Naive B cell (primary cell): ENCODE results near the gene SEC11A. TPM values are rescaled to one million over a fixed set of nuclear protein-coding genes. Genes with fewer than 3 reads are reported as not detected.
A peak's percentile ranks its signal among the peaks of the same experiment; 100 is the strongest.
"Not testable (repeated sequence)": the region's sequence is repeated elsewhere in the genome, so short reads cannot be mapped to it uniquely, and the experiment has no call there.

Source experiments
- ATAC-seq, 2 donors: fragments of 150-1000 bp; cut with Tn5 transposase; 2 replicates each; pipeline ENCODE4 v1.10.0; 2021; ENCODE audit warnings: low read depth in 2 of 2, mild to moderate bottlenecking in 2 of 2, moderate library complexity in 2 of 2
- DNase-seq: peaks from one replicate; pipeline ENCODE4 v3.0.0; 2022
- H3K27ac Mint-ChIP-seq, 6 donors: one replicate each; pipeline ENCODE4 v1.8.0; 2020 to 2022; ENCODE audit warnings: mild to moderate bottlenecking in 6 of 6, mixed read lengths in 6 of 6, moderate library complexity in 5 of 6, inconsistent platforms in 2 of 6
- H3K27me3 Mint-ChIP-seq, 3 donors: one replicate each; pipeline ENCODE4 v1.8.0; 2021 to 2022; ENCODE audit warnings: mixed read lengths in 3 of 3, mild to moderate bottlenecking in 1 of 3
- H3K36me3 Mint-ChIP-seq, 2 donors: one replicate each; pipeline ENCODE4 v1.8.0; 2020 to 2022; ENCODE audit warnings: mixed read lengths in 2 of 2, inconsistent platforms in 1 of 2, mild to moderate bottlenecking in 1 of 2
- H3K4me1 Mint-ChIP-seq, 3 donors: one replicate each; pipeline ENCODE4 v1.8.0; 2020 to 2022; ENCODE audit warnings: mixed read lengths in 3 of 3, inconsistent platforms in 1 of 3, mild to moderate bottlenecking in 1 of 3, moderate library complexity in 1 of 3
- H3K4me3 Mint-ChIP-seq, 8 donors: one replicate each; pipeline ENCODE4 v1.8.0; 2020 to 2022; ENCODE audit warnings: mild to moderate bottlenecking in 8 of 8, mixed read lengths in 8 of 8, moderate library complexity in 8 of 8, inconsistent platforms in 2 of 8
- H3K9me3 Mint-ChIP-seq, 7 donors: one replicate each; pipeline ENCODE4 v1.8.0; 2020 to 2022; ENCODE audit warnings: mixed read lengths in 7 of 7, mild to moderate bottlenecking in 5 of 7, inconsistent platforms in 2 of 7, moderate library complexity in 1 of 7
- polyA plus RNA-seq, 6 donors: library from polyadenylated mRNA; unstranded; fragments of 300-500 nt; fragmentation: Illumina TruSeq; gene quantifications; one replicate each; pipeline ENCODE4 v1.2.3, GENCODE V29; 2021; ENCODE audit warnings: low read depth in 6 of 6

SEC11A gene
- polyA plus RNA-seq, 6 donors from 2014 or later = 107 to 142 (median 130) TPM

GRCh38 chr15:84751721-84752120 is 35.8 kb upstream of the SEC11A start:
- not testable (repeated sequence) for ATAC-seq, DNase-seq

GRCh38 chr15:84750583-84751092 is 34.7 kb upstream of the SEC11A start:
- DNase-seq = peak; percentile 73
- peaks cover 53 to 73% (median 72%) of the 10 kb centered on the region in 3 donors for H3K4me1 Mint-ChIP-seq

More at GRCh38 chr15:84751721-84752120, 35.8 kb upstream of the SEC11A start:
- peak overlapping the region in 3 of 6 donors; percentile 52 to 79 (median 75) for H3K27ac Mint-ChIP-seq
- H3K27me3 Mint-ChIP-seq, H3K9me3 Mint-ChIP-seq, H3K36me3 Mint-ChIP-seq: not testable (repeated sequence)
- peaks cover 57 to 75% (median 75%) of the 10 kb centered on the region in 3 donors for H3K4me1 Mint-ChIP-seq
- peak overlapping the region in 4 of 8 donors; percentile 2 to 82 (median 40) for H3K4me3 Mint-ChIP-seq

GRCh38 chr15:84749111-84749991 is 33.4 kb upstream of the SEC11A start:
- Mint-ChIP-seq H3K4me3 (peak overlapping the region; percentile 82 to 97 (median 93)), H3K27me3 (no peaks in the 10 kb centered on the region), H3K27ac (peak overlapping the region; percentile 71 to 97 (median 90)), H3K4me1 (peaks cover 56 to 76% (median 74%) of the 10 kb centered on the region in 3 donors), H3K36me3 (peaks cover 0 to 8% of the 10 kb centered on the region in 2 donors), H3K9me3 (no peaks in the 10 kb centered on the region)
- peak; percentile 26 for DNase-seq
- ATAC-seq = peak in 1 of 2 donors; percentile 13

More at GRCh38 chr15:84750583-84751092, 34.7 kb upstream of the SEC11A start:
- H3K27me3 Mint-ChIP-seq = no peaks in the 10 kb centered on the region
- H3K4me3 Mint-ChIP-seq = peak overlapping the region; percentile 82 to 96 (median 92)
- ATAC-seq = peak; percentile 31 to 39
- peak overlapping the region; percentile 51 to 97 (median 87) for H3K27ac Mint-ChIP-seq
- no peaks in the 10 kb centered on the region for H3K9me3 Mint-ChIP-seq
- peaks cover 0 to 8% of the 10 kb centered on the region in 2 donors for H3K36me3 Mint-ChIP-seq

- Mint-ChIP-seq H3K36me3 (peaks cover 0 to 8% of the 10 kb centered on the region in 2 donors), H3K9me3 (no peaks in the 10 kb centered on the region), H3K27ac (peak within 1 kb of the TSS; percentile 94 to 100 (median 97)), H3K4me1 (peaks cover 56 to 72% (median 70%) of the 10 kb centered on the region in 3 donors), H3K4me3 (peak within 1 kb of the TSS; percentile 95 to 99 (median 98)), H3K27me3 (no peaks in the 10 kb centered on the region)
- DNase-seq (peak; percentile 87), ATAC-seq (peak; percentile 61 to 68)
Measured at GRCh38 chr15:84748274-84749110, 32.6 kb upstream of the SEC11A start, which contains the start of gene ZNF592. Gene ZNF592 (plus strand): TSS chr15:84748592. CDS start chr15:84782676, 34,084 bp downstream.

GRCh38 chr15:84747416-84748273 is 31.7 kb upstream of the SEC11A start:
- peak overlapping the region; percentile 95 to 99 (median 98) for H3K4me3 Mint-ChIP-seq
- no peaks in the 10 kb centered on the region for H3K27me3 Mint-ChIP-seq
- peak overlapping the region; percentile 94 to 100 (median 97) for H3K27ac Mint-ChIP-seq
- H3K36me3 Mint-ChIP-seq = no peaks in the 10 kb centered on the region
- peaks cover 50 to 66% (median 63%) of the 10 kb centered on the region in 3 donors for H3K4me1 Mint-ChIP-seq
- H3K9me3 Mint-ChIP-seq = no peaks in the 10 kb centered on the region
- ATAC-seq (peak; percentile 66), DNase-seq (peak; percentile 80)

- peaks cover 23 to 40% (median 29%) of the 10 kb centered on the region in 3 donors for H3K4me1 Mint-ChIP-seq
- peak overlapping the region in 4 of 6 donors; percentile 4 to 23 (median 10) for H3K27ac Mint-ChIP-seq
- no peak for DNase-seq
Measured at GRCh38 chr15:84741121-84741520, 25.2 kb upstream of the SEC11A start.

GRCh38 chr15:84740691-84741090 is 24.8 kb upstream of the SEC11A start:
- H3K27me3 Mint-ChIP-seq = no peaks in the 10 kb centered on the region
- no peaks in the 10 kb centered on the region for H3K36me3 Mint-ChIP-seq
- H3K4me1 Mint-ChIP-seq = peaks cover 23 to 42% (median 29%) of the 10 kb centered on the region in 3 donors
- H3K9me3 Mint-ChIP-seq = no peaks in the 10 kb centered on the region
- ATAC-seq (no peak), DNase-seq (no peak)
- no peak overlapping the region for H3K4me3 Mint-ChIP-seq
- peak overlapping the region in 2 of 6 donors; percentile 4 to 12 for H3K27ac Mint-ChIP-seq

More at GRCh38 chr15:84741121-84741520, 25.2 kb upstream of the SEC11A start:
- H3K4me3 Mint-ChIP-seq = no peak overlapping the region
- H3K9me3 Mint-ChIP-seq = no peaks in the 10 kb centered on the region
- no peak for ATAC-seq
- no peaks in the 10 kb centered on the region for H3K36me3 Mint-ChIP-seq
- H3K27me3 Mint-ChIP-seq = no peaks in the 10 kb centered on the region

GRCh38 chr15:84737005-84737404 is 21.1 kb upstream of the SEC11A start:
- H3K4me1 Mint-ChIP-seq = peaks cover 31 to 54% (median 36%) of the 10 kb centered on the region in 3 donors
- H3K9me3 Mint-ChIP-seq = no peaks in the 10 kb centered on the region
- H3K36me3 Mint-ChIP-seq = no peaks in the 10 kb centered on the region
- H3K4me3 Mint-ChIP-seq = peak overlapping the region in 1 of 8 donors; percentile 49
- ATAC-seq = no peak
- no peaks in the 10 kb centered on the region for H3K27me3 Mint-ChIP-seq
- no peak for DNase-seq
- H3K27ac Mint-ChIP-seq = peak overlapping the region in 4 of 6 donors; percentile 10 to 84 (median 42)

GRCh38 chr15:84736375-84736774 is 20.4 kb upstream of the SEC11A start:
- Mint-ChIP-seq H3K4me3 (peak overlapping the region in 6 of 8 donors; percentile 10 to 72 (median 59)), H3K27me3 (no peaks in the 10 kb centered on the region), H3K36me3 (no peaks in the 10 kb centered on the region), H3K9me3 (no peaks in the 10 kb centered on the region), H3K27ac (peak overlapping the region; percentile 57 to 88 (median 80)), H3K4me1 (peaks cover 31 to 53% (median 36%) of the 10 kb centered on the region in 3 donors)
- DNase-seq (peak; percentile 32), ATAC-seq (no peak)

GRCh38 chr15:84735480-84736061 is 19.6 kb upstream of the SEC11A start:
- ATAC-seq = peak; percentile 37
- not testable (repeated sequence) for H3K36me3 Mint-ChIP-seq, DNase-seq, H3K27me3 Mint-ChIP-seq, H3K9me3 Mint-ChIP-seq
- H3K4me1 Mint-ChIP-seq = peaks cover 26 to 53% (median 30%) of the 10 kb centered on the region in 3 donors
- H3K4me3 Mint-ChIP-seq = peak overlapping the region; percentile 69 to 93 (median 88)
- peak overlapping the region; percentile 80 to 98 (median 96) for H3K27ac Mint-ChIP-seq

- peak; percentile 95 to 96 for ATAC-seq
- Mint-ChIP-seq H3K4me3 (peak overlapping the region; percentile 69 to 93 (median 88)), H3K9me3 (no peaks in the 10 kb centered on the region), H3K27ac (peak overlapping the region; percentile 80 to 98 (median 96)), H3K4me1 (peaks cover 26 to 53% (median 30%) of the 10 kb centered on the region in 3 donors), H3K27me3 (no peaks in the 10 kb centered on the region), H3K36me3 (no peaks in the 10 kb centered on the region)
- peak; percentile 80 for DNase-seq
Measured at GRCh38 chr15:84734794-84735479, 19.0 kb upstream of the SEC11A start.
